CD4-positive, alpha-beta T cell (primary cell): ENCODE measurements around the gene CDH13. TPM values are rescaled to one million over a fixed set of nuclear protein-coding genes. Genes with fewer than 3 reads are reported as not detected.

Experiments
- ATAC-seq: fragments of 200-7000 bp; cut with Tn5 transposase; one replicate; pipeline ENCODE4 v1.10.0; 2022; ENCODE audit warnings: mild to moderate bottlenecking; ENCODE audit not compliant: poor library complexity
- CTCF ChIA-PET: fragments of 350-600 bp; sonication (Branson Sonifier 250); formaldehyde crosslinking; loops from one replicate; lab custom pipeline; 2021; ENCODE audit warnings: antibody characterized with exemption, inconsistent platforms; lab: Charles Lee
- POLR2A ChIA-PET: fragments of 350-600 bp; sonication (Branson Sonifier 250); formaldehyde crosslinking; loops from one replicate; lab custom pipeline; 2021; ENCODE audit warnings: antibody characterized with exemption, inconsistent platforms; lab: Charles Lee
- DNase-seq, 14 experiments: peaks; one replicate each; pipeline ENCODE4 v3.0.0-alpha.2; 2013 to 2020; ENCODE audit warnings: mixed read lengths in 2 of 14
- H3K27ac ChIP-seq, 2 donors: one replicate each; pipeline versions ENCODE4 v1.5.1 to v1.7.0; 2013; ENCODE audit warnings: low read length in 2 of 2, low read depth in 1 of 2, mild to moderate bottlenecking in 1 of 2
- H3K27me3 ChIP-seq, 2 experiments: 1 replicate in 1 of 2; 2 replicates in 1 of 2; pipeline versions ENCODE4 v1.6.1 to v1.7.0; 2013; ENCODE audit warnings: low read length in 2 of 2, control low read depth in 1 of 2, mild to moderate bottlenecking in 1 of 2, moderate library complexity in 1 of 2; ENCODE audit not compliant: insufficient read depth in 2 of 2, control insufficient read depth in 1 of 2
- H3K36me3 ChIP-seq: one replicate; pipeline ENCODE4 v1.6.1; 2013; ENCODE audit warnings: low read length, control low read depth; ENCODE audit not compliant: insufficient read depth
- H3K4me1 ChIP-seq: one replicate; pipeline ENCODE4 v1.6.1; 2013; ENCODE audit warnings: low read length, control low read depth; ENCODE audit not compliant: insufficient read depth
- H3K4me3 ChIP-seq: one replicate; pipeline ENCODE4 v1.5.1; 2013; ENCODE audit warnings: mild to moderate bottlenecking, low read length, moderate library complexity
- H3K9me3 ChIP-seq, 2 experiments: 1 replicate in 1 of 2; 2 replicates in 1 of 2; pipeline versions ENCODE4 v1.6.1 to v1.7.0; 2013; ENCODE audit warnings: low read length in 2 of 2, mild to moderate bottlenecking in 2 of 2, control low read depth in 1 of 2, moderate library complexity in 1 of 2; ENCODE audit not compliant: control insufficient read depth in 1 of 2, insufficient read depth in 1 of 2
- H3K27ac Mint-ChIP-seq: one replicate; pipeline ENCODE4 v1.8.0; 2020; ENCODE audit warnings: mixed read lengths
- H3K27me3 Mint-ChIP-seq: one replicate; pipeline ENCODE4 v1.8.0; 2021; ENCODE audit warnings: mixed read lengths
- H3K36me3 Mint-ChIP-seq: one replicate; pipeline ENCODE4 v1.8.0; 2021; ENCODE audit warnings: low read depth, mixed read lengths
- H3K4me1 Mint-ChIP-seq: one replicate; pipeline ENCODE4 v1.8.0; 2021; ENCODE audit warnings: low read depth, mixed read lengths
- H3K4me3 Mint-ChIP-seq: one replicate; pipeline ENCODE4 v1.8.0; 2020; ENCODE audit warnings: mild to moderate bottlenecking, mixed read lengths
- H3K9me3 Mint-ChIP-seq: one replicate; pipeline ENCODE4 v1.8.0; 2020; ENCODE audit warnings: mixed read lengths
- intact Hi-C, 2 experiments: fragments of 100-400 bp; cut with DNase I in 1 of 2; cut with micrococcal nuclease in 1 of 2; formaldehyde crosslinking; loops; one replicate each; pipeline versions ENCODE4 v1.15.1 to v1.9.0; 2023 to 2025; cut with DNase I, micrococcal nuclease
- total RNA-seq, 174 experiments: library from RNA in 2 of 174; stranded (reverse) in 2 of 174; gene quantifications; one replicate each; pipeline ENCODE4 v1.2.3 and lab custom pipeline; 2021 to 2026
- TF ChIP-seq, protein P1 (sequence below): fragments of 200-600 bp; IDR thresholded peaks from one replicate; pipeline ENCODE4 v1.8.0; 2022; ENCODE audit warnings: antibody characterized with exemption, mild to moderate bottlenecking

CDH13 gene
- total RNA-seq, 2 experiments from 2014 or later = not detected

DNA sequence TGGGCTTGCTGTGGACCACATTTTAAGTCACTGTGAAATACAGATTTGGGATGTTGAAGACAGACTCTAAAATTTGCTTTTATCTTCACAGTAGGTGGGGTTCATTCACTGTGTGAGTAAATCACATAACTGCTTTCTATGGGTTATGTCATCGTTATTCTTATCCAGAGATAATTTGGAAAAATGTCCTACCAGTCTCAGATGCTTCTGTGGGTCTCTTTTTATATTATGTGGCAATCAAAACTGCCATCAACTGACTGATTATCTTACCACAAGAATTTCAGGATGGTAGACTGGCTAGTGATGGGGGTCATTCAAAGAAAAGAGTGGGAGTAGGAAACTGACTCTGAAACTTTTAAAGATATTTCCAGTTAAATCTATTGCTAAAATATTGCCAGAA lies 1184.1 kb downstream of the CDH13 start:
- Histone ChIP-seq H3K4me3 (no peak overlapping the region), H3K4me1 (peaks cover 28% of the 10 kb centered on the region), H3K27me3 (no peaks in the 10 kb centered on the region), H3K9me3 (no peaks in the 10 kb centered on the region), H3K36me3 (peaks cover 28% of the 10 kb centered on the region), H3K27ac (no peak overlapping the region)
- DNase-seq (no peak), ATAC-seq (no peak)
- Mint-ChIP-seq H3K27me3 (no peaks in the 10 kb centered on the region), H3K36me3 (peaks cover 54% of the 10 kb centered on the region), H3K4me1 (peaks cover 43% of the 10 kb centered on the region), H3K4me3 (peak overlapping the region; percentile 63), H3K9me3 (no peaks in the 10 kb centered on the region), H3K27ac (peak overlapping the region; percentile 14)
- CTCF ChIA-PET = no interaction called here
- intact Hi-C loops = no loop called here
- POLR2A ChIA-PET = no interaction called here
- TF ChIP-seq, protein P1, sequence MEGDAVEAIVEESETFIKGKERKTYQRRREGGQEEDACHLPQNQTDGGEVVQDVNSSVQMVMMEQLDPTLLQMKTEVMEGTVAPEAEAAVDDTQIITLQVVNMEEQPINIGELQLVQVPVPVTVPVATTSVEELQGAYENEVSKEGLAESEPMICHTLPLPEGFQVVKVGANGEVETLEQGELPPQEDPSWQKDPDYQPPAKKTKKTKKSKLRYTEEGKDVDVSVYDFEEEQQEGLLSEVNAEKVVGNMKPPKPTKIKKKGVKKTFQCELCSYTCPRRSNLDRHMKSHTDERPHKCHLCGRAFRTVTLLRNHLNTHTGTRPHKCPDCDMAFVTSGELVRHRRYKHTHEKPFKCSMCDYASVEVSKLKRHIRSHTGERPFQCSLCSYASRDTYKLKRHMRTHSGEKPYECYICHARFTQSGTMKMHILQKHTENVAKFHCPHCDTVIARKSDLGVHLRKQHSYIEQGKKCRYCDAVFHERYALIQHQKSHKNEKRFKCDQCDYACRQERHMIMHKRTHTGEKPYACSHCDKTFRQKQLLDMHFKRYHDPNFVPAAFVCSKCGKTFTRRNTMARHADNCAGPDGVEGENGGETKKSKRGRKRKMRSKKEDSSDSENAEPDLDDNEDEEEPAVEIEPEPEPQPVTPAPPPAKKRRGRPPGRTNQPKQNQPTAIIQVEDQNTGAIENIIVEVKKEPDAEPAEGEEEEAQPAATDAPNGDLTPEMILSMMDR = no peak

DNA sequence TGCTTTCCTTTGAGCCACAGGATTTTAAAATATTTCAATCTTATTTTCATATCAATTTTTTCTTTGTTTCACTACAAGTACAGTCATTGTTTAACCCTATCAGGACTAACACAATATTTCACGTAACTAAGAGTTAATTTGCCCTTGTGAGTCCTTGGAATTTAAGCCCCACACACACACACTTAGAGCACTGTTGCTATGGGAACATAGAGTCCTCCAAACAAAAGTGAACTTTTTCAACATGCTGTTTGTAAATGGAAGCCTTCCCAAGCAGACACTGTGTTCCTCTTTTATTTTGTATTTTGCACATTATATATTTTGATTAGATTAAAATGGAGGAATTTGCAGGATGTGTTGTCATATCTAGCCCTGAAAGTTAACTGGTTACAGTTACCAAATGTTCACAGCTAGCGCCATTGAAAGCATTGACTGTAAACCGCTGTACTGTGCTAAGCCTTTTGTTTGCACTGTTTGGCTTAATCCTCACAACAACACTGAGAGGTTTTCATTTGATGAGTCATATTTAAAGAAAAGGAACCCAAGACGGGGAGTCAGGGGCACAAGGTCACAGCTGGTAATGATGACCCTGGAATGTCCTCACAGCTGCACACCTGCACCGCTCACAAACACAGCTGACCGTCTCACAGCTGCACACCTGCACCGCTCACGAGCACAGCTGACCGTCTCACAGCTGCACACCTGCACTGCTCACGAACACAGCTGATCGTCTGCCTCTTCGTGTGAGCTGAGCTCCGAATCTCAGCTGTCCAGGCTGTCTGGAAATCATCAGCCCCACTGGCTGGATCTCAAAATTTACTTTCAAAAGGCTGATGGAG lies 1187.3 kb downstream of the CDH13 start:
- peaks cover 28% of the 10 kb centered on the region for H3K36me3 ChIP-seq
- intact Hi-C loops = no loop called here
- H3K4me1 ChIP-seq = peaks cover 12% of the 10 kb centered on the region
- ChIA-PET POLR2A (no interaction called here), CTCF (interaction anchor here (1.1 kb wide), 1 partner anchor 11 kb away, joined by 3 read pairs; no protein-coding TSS in a partner anchor)
- TF ChIP-seq, protein P1 = no peak
- no peaks in the 10 kb centered on the region for H3K27me3 ChIP-seq
- DNase-seq = no peak
- ATAC-seq = no peak
- Mint-ChIP-seq H3K27ac (no peak overlapping the region), H3K27me3 (no peaks in the 10 kb centered on the region), H3K4me3 (no peak overlapping the region), H3K9me3 (no peaks in the 10 kb centered on the region), H3K4me1 (peaks cover 24% of the 10 kb centered on the region), H3K36me3 (peaks cover 39% of the 10 kb centered on the region)
- H3K9me3 ChIP-seq = no peaks in the 10 kb centered on the region
- H3K27ac ChIP-seq = no peak overlapping the region
- H3K4me3 ChIP-seq = no peak overlapping the region

DNA sequence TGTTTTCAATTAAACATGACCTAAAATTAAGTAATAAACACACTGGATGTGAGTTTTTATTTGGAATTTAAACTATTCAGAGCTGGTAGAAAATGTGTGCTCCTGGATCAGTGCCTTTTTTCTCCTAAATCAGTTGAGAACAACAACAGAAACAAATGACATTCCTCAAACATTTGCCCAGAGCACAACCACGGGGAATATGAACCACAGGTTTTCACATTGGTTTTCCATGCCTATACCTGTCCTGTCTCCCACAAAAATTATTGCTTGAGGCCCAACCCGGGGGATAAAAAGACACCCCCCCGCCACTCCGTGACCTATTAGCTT lies 1187.9 kb downstream of the CDH13 start:
- H3K27me3 Mint-ChIP-seq = no peaks in the 10 kb centered on the region
- ChIA-PET POLR2A (no interaction called here), CTCF (interaction anchor here (0.6 to 1.1 kb wide), 2 partner anchors 11 to 1068 kb away, joined by 3 read pairs; no protein-coding TSS in a partner anchor)
- Histone ChIP-seq H3K4me3 (no peak overlapping the region), H3K9me3 (no peaks in the 10 kb centered on the region), H3K27me3 (no peaks in the 10 kb centered on the region), H3K27ac (no peak overlapping the region), H3K4me1 (peaks cover 6% of the 10 kb centered on the region), H3K36me3 (peaks cover 27% of the 10 kb centered on the region)
- ATAC-seq (no peak), DNase-seq (no peak)
- H3K36me3 Mint-ChIP-seq = peaks cover 36% of the 10 kb centered on the region
- no peaks in the 10 kb centered on the region for H3K9me3 Mint-ChIP-seq
- TF ChIP-seq, protein P1 = no peak
- no peak overlapping the region for H3K27ac Mint-ChIP-seq
- H3K4me3 Mint-ChIP-seq = no peak overlapping the region
- peaks cover 18% of the 10 kb centered on the region for H3K4me1 Mint-ChIP-seq
- intact Hi-C loops = no loop called here
